Natural killer cell (primary cell): ENCODE results near the gene TCF7L1. TPM values are rescaled to one million over a fixed set of nuclear protein-coding genes. Genes with fewer than 3 reads are reported as not detected.

Experiments used
- ATAC-seq, 3 donors: fragments of 150-1000 bp in 2 of 3; fragments of 200-7000 bp in 1 of 3; cut with Tn5 transposase; 1 replicate in 1 of 3; 2 replicates in 2 of 3; pipeline ENCODE4 v1.10.0; 2021; ENCODE audit warnings: mild to moderate bottlenecking in 2 of 3, moderate library complexity in 2 of 3
- DNase-seq, 2 donors: peaks; one replicate each; pipeline versions ENCODE4 v3.0.0 to v3.0.0-alpha.2; 2013 to 2021; ENCODE audit warnings: mixed read lengths in 1 of 2
- H3K27ac ChIP-seq: one replicate; pipeline ENCODE4 v1.5.1; 2013; ENCODE audit warnings: mild to moderate bottlenecking, low read length
- H3K27me3 ChIP-seq: one replicate; pipeline ENCODE4 v1.6.1; 2013; ENCODE audit warnings: low read length; ENCODE audit not compliant: control insufficient read depth, insufficient read depth
- H3K36me3 ChIP-seq: one replicate; pipeline ENCODE4 v1.6.1; 2013; ENCODE audit warnings: low read length; ENCODE audit not compliant: control insufficient read depth, insufficient read depth
- H3K4me1 ChIP-seq: one replicate; pipeline ENCODE4 v1.6.1; 2013; ENCODE audit warnings: low read length; ENCODE audit not compliant: control insufficient read depth, insufficient read depth
- H3K4me3 ChIP-seq: one replicate; pipeline ENCODE4 v1.5.1; 2013; ENCODE audit warnings: low read length
- H3K9me3 ChIP-seq: one replicate; pipeline ENCODE4 v1.6.1; 2013; ENCODE audit warnings: low read length; ENCODE audit not compliant: control insufficient read depth, insufficient read depth
- H3K27ac Mint-ChIP-seq, 2 donors: one replicate each; pipeline ENCODE4 v1.8.0; 2022; ENCODE audit warnings: mild to moderate bottlenecking in 2 of 2, mixed read lengths in 2 of 2, moderate library complexity in 1 of 2
- H3K27me3 Mint-ChIP-seq, 2 donors: one replicate each; pipeline ENCODE4 v1.8.0; 2022; ENCODE audit warnings: low read depth in 2 of 2, mixed read lengths in 2 of 2
- H3K36me3 Mint-ChIP-seq: one replicate; pipeline ENCODE4 v1.8.0; 2022; ENCODE audit warnings: mixed read lengths
- H3K4me1 Mint-ChIP-seq, 2 donors: one replicate each; pipeline ENCODE4 v1.8.0; 2022; ENCODE audit warnings: mixed read lengths in 2 of 2
- H3K4me3 Mint-ChIP-seq: one replicate; pipeline ENCODE4 v1.8.0; 2022; ENCODE audit warnings: mild to moderate bottlenecking, moderate library complexity, mixed read lengths
- H3K9me3 Mint-ChIP-seq, 2 donors: one replicate each; pipeline ENCODE4 v1.8.0; 2022; ENCODE audit warnings: mixed read lengths in 2 of 2
- WGBS: methylation state at CpG from one replicate; pipeline ENCODE4 v1.1.7; 2013; ENCODE audit warnings: missing lambda C conversion rate; ENCODE audit not compliant: insufficient coverage; 5-methylcytosine and 5-hydroxymethylcytosine counted together
- intact Hi-C: fragments of 100-400 bp; cut with micrococcal nuclease; formaldehyde crosslinking; loops from one replicate; pipeline ENCODE4 v1.14.2; 2022
- total RNA-seq, 4 donors: library from RNA; stranded (reverse); fragments of 120-200 nt in 1 of 4; gene quantifications; one replicate each; pipeline versions ENCODE4 v1.2.3 to v1.2.4, GENCODE V29; 2013 to 2022
- TF ChIP-seq, protein P1 (sequence below): fragments of 200-600 bp; IDR thresholded peaks from one replicate; pipeline ENCODE4 v1.8.0; 2022; ENCODE audit warnings: antibody characterized with exemption

Gene TCF7L1
- total RNA-seq, 3 donors from 2014 or later (not counting 1 experiment from before 2014, with no cell fraction given), result not detected

DNA sequence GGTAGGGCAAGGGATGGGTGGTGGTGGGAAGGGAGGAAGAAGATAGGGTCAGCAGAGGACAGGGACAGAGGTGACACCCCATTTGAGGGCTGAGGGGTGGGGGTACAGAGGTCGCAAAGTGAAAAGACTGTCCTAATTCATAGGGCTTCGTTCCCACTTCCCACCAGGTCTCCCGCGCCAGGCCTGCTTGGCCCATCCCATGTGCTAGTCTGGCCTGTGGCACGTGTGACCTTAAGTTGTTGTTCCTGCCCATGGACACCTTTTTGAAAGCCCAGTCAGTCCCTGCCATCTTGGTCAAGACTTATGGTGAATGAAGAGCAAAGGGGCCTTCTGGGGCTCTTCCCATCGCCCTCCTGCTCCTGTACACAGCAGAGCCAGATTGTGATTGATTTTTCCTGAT lies 148.4 kb downstream of the TCF7L1 start:
- no peak for ATAC-seq
- no peak for DNase-seq

DNA sequence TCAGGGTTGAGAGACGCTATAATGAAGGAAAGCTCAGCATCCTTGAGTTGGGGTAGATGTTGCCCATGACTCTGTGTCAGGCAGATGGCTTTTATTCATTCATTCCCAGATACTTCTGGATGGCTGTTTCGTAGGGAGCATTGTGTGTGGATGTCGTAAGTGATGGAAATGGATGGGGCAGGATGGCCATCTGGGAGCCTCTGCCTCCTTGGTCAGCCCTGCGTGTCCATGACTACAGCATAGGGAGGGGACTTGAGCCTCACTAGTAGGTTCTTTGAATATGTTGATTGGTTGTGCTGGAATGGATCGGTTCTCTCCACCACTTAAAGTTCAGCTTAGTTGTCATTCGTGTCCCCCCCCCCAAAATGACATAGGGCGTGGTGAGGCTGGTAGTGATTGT lies 149.7 kb downstream of the TCF7L1 start:
- TF ChIP-seq, protein P1, sequence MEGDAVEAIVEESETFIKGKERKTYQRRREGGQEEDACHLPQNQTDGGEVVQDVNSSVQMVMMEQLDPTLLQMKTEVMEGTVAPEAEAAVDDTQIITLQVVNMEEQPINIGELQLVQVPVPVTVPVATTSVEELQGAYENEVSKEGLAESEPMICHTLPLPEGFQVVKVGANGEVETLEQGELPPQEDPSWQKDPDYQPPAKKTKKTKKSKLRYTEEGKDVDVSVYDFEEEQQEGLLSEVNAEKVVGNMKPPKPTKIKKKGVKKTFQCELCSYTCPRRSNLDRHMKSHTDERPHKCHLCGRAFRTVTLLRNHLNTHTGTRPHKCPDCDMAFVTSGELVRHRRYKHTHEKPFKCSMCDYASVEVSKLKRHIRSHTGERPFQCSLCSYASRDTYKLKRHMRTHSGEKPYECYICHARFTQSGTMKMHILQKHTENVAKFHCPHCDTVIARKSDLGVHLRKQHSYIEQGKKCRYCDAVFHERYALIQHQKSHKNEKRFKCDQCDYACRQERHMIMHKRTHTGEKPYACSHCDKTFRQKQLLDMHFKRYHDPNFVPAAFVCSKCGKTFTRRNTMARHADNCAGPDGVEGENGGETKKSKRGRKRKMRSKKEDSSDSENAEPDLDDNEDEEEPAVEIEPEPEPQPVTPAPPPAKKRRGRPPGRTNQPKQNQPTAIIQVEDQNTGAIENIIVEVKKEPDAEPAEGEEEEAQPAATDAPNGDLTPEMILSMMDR, result no peak
- H3K36me3 ChIP-seq, result no peaks in the 10 kb centered on the region
- no peak overlapping the region for H3K27ac Mint-ChIP-seq
- no peaks in the 10 kb centered on the region for H3K9me3 Mint-ChIP-seq
- H3K27me3 Mint-ChIP-seq, result peaks cover 0 to 8% of the 10 kb centered on the region in 2 donors
- ATAC-seq (no peak), DNase-seq (no peak)
- H3K27me3 ChIP-seq, result no peaks in the 10 kb centered on the region
- H3K36me3 Mint-ChIP-seq, result no peaks in the 10 kb centered on the region
- H3K4me1 Mint-ChIP-seq, result peaks cover 0 to 5% of the 10 kb centered on the region in 2 donors
- H3K27ac ChIP-seq, result no peak overlapping the region
- H3K4me3 Mint-ChIP-seq, result no peak overlapping the region
- no peaks in the 10 kb centered on the region for H3K9me3 ChIP-seq
- intact Hi-C loops, result loop anchor here (10.0 kb wide), 1 partner anchor 788 kb away; no protein-coding TSS in a partner anchor
- WGBS, result 92% methylated on average over 4 of the region's 7 CpGs
- H3K4me3 ChIP-seq, result no peak overlapping the region
- peaks cover 3% of the 10 kb centered on the region for H3K4me1 ChIP-seq

More for the DNA sequence above, 148.4 kb downstream of the TCF7L1 start:
- H3K27me3 ChIP-seq, result no peaks in the 10 kb centered on the region
- H3K4me3 ChIP-seq, result no peak overlapping the region
- intact Hi-C loops, result loop anchor here (10.0 kb wide), 1 partner anchor 787 kb away; no protein-coding TSS in a partner anchor
- no peak overlapping the region for H3K4me3 Mint-ChIP-seq
- peaks cover 0 to 5% of the 10 kb centered on the region in 2 donors for H3K4me1 Mint-ChIP-seq
- peaks cover 3% of the 10 kb centered on the region for H3K4me1 ChIP-seq
- TF ChIP-seq, protein P1, result no peak
- H3K27me3 Mint-ChIP-seq, result peaks cover 0 to 6% of the 10 kb centered on the region in 2 donors
- no peak overlapping the region for H3K27ac Mint-ChIP-seq
- 81% methylated on average over 6 of the region's 6 CpGs for WGBS
- H3K9me3 Mint-ChIP-seq, result no peaks in the 10 kb centered on the region
- no peaks in the 10 kb centered on the region for H3K9me3 ChIP-seq
- no peak overlapping the region for H3K27ac ChIP-seq
- H3K36me3 ChIP-seq, result no peaks in the 10 kb centered on the region
- H3K36me3 Mint-ChIP-seq, result no peaks in the 10 kb centered on the region

DNA sequence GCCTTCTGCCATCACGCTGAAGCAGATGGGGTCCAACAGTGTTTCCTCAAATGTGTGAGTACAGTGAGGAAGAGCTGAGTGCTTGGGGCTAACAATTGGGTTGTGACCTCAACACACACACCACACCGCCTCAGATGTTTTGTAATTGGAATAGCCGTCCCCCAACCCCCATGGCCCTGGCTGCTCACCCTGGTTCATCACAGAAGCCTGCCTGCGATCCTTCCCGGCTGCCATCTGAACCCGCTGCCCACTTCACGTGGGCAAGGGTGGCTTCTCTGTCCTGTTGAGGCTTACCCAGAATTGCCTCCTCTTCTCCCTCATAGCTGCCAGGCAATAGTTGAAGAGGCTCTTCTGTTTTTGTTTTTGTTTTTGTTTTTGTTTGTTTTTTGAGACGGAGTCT lies 150.4 kb downstream of the TCF7L1 start:
- Histone ChIP-seq H3K9me3 (no peaks in the 10 kb centered on the region), H3K4me3 (no peak overlapping the region), H3K4me1 (peaks cover 3% of the 10 kb centered on the region), H3K36me3 (no peaks in the 10 kb centered on the region), H3K27me3 (no peaks in the 10 kb centered on the region), H3K27ac (no peak overlapping the region)
- no peak for DNase-seq
- peaks cover 0 to 8% of the 10 kb centered on the region in 2 donors for H3K27me3 Mint-ChIP-seq
- no peak overlapping the region for H3K4me3 Mint-ChIP-seq
- no peak for ATAC-seq
- no peaks in the 10 kb centered on the region for H3K36me3 Mint-ChIP-seq
- no peaks in the 10 kb centered on the region for H3K9me3 Mint-ChIP-seq
- 94% methylated on average over 8 of the region's 8 CpGs for WGBS
- peaks cover 0 to 5% of the 10 kb centered on the region in 2 donors for H3K4me1 Mint-ChIP-seq
- no peak overlapping the region for H3K27ac Mint-ChIP-seq
- TF ChIP-seq, protein P1, result no peak
- intact Hi-C loops, result loop anchor here (10.0 kb wide), 1 partner anchor 789 kb away; no protein-coding TSS in a partner anchor

- Histone ChIP-seq H3K27me3 (no peaks in the 10 kb centered on the region), H3K4me1 (peaks cover 8% of the 10 kb centered on the region), H3K27ac (no peak overlapping the region), H3K4me3 (no peak overlapping the region), H3K36me3 (no peaks in the 10 kb centered on the region), H3K9me3 (no peaks in the 10 kb centered on the region)
- Mint-ChIP-seq H3K4me1 (peaks cover 11 to 16% of the 10 kb centered on the region in 2 donors), H3K9me3 (no peaks in the 10 kb centered on the region), H3K4me3 (no peak overlapping the region), H3K36me3 (no peaks in the 10 kb centered on the region), H3K27me3 (peaks cover 0 to 5% of the 10 kb centered on the region in 2 donors), H3K27ac (peak overlapping the region in 1 of 2 donors; percentile 7)
- TF ChIP-seq, protein P1, result no peak
- 41% methylated on average over 8 of the region's 8 CpGs for WGBS
- DNase-seq (no peak), ATAC-seq (no peak)
- intact Hi-C loops, result loop anchor here (10.0 kb wide), 1 partner anchor 792 kb away; no protein-coding TSS in a partner anchor
These were observed 153.7 kb downstream of the TCF7L1 start for GRCh38 chr2:85286918-85287317.
